HepG2 (cell line): ENCODE results near the gene SNX30. TPM values are rescaled to one million over a fixed set of nuclear protein-coding genes. Genes with fewer than 3 reads are reported as not detected.

ENCODE experiments used
- ATAC-seq: fragments of 200-7000 bp; cut with Tn5 transposase; 3 replicates; pipeline ENCODE4 v1.9.1; 2020; ENCODE audit warnings: mild to moderate bottlenecking, moderate library complexity
- BruUV-seq: library from RNA; stranded (reverse); fragments of 400-500 nt; replicated peaks from 2 replicates; lab custom pipeline; 2021; lab: Mats Ljungman, UMichigan
- CTCF ChIA-PET: fragments of 300-600 bp; formaldehyde crosslinking; extraction: SDS; loops from one replicate; lab custom pipeline; 2021; ENCODE audit warnings: low total read pairs, inconsistent platforms, low intra/inter-chr PET ratio; lab: Yijun Ruan, JAX
- POLR2A ChIA-PET: fragments of 350-600 bp; sonication (Branson Sonifier 250); formaldehyde crosslinking; loops from one replicate; lab custom pipeline; 2020; ENCODE audit warnings: antibody characterized with exemption, inconsistent platforms; lab: Yijun Ruan, JAX
- DNase-seq: peaks from one replicate; pipeline ENCODE4 v3.0.0-alpha.2; 2015; ENCODE audit warnings: low spot score
- FAIRE-seq: peaks from 3 replicates; lab custom pipeline; 2011; peaks lifted over from hg19 to GRCh38; lab: Jason Lieb, UNC
- H2AFZ ChIP-seq: one replicate; pipeline ENCODE4 v1.6.1; 2011; ENCODE audit warnings: low read length, inconsistent platforms
- H3K27ac ChIP-seq: fragments of 300-600 bp; 3 replicates; pipeline ENCODE4 v1.8.0; 2011; ENCODE audit warnings: mixed run types, mild to moderate bottlenecking, mixed read lengths, low read length, inconsistent platforms; ENCODE audit not compliant: insufficient read depth; ENCODE audit errors: extremely low read length
- H3K27me3 ChIP-seq, 2 experiments: fragments of 200-600 bp in 1 of 2; 2 replicates in 1 of 2; 3 replicates in 1 of 2; pipeline versions ENCODE4 v1.6.0 to v1.8.0; 2011; ENCODE audit warnings: low read length in 2 of 2, mild to moderate bottlenecking in 2 of 2, moderate library complexity in 2 of 2, inconsistent platforms in 1 of 2; ENCODE audit not compliant: insufficient read depth in 2 of 2, control insufficient read depth in 1 of 2
- H3K36me3 ChIP-seq, 2 experiments: fragments of 200-600 bp in 1 of 2; replicated peaks in 1 of 2; 2 replicates in 1 of 2; 3 replicates in 1 of 2; pipeline versions ENCODE4 v1.5.1 to v1.8.0; 2011; ENCODE audit warnings: low read length in 2 of 2, inconsistent platforms in 1 of 2; ENCODE audit not compliant: insufficient read depth in 2 of 2, control insufficient read depth in 1 of 2
- H3K4me1 ChIP-seq: 2 replicates; pipeline ENCODE4 v1.5.1; 2012; ENCODE audit warnings: low read length, inconsistent platforms; ENCODE audit not compliant: insufficient read depth
- H3K4me2 ChIP-seq: 2 replicates; pipeline ENCODE4 v1.6.0; 2011; ENCODE audit warnings: low read depth, low read length, inconsistent platforms
- H3K4me3 ChIP-seq, 3 experiments: fragments of 200-600 bp in 1 of 3; sonication (generic), shearing (Covaris generic) in 1 of 3; replicated peaks in 1 of 3; 2 replicates each; pipeline ENCODE4 v1.5.1; 2011 to 2016; ENCODE audit warnings: low read length in 3 of 3, inconsistent platforms in 2 of 3, low read depth in 2 of 3, mild to moderate bottlenecking in 2 of 3, control low read depth in 1 of 3, mixed read lengths in 1 of 3; ENCODE audit not compliant: insufficient read depth in 1 of 3
- H3K79me2 ChIP-seq: one replicate; pipeline ENCODE4 v1.6.1; 2011; ENCODE audit warnings: low read length, inconsistent platforms; ENCODE audit not compliant: insufficient read depth
- H3K9ac ChIP-seq: 2 replicates; pipeline ENCODE4 v1.6.0; 2011; ENCODE audit warnings: mild to moderate bottlenecking, low read depth, low read length, inconsistent platforms; ENCODE audit not compliant: insufficient read depth
- H3K9me3 ChIP-seq: 2 replicates; pipeline ENCODE4 v1.5.1; 2012; ENCODE audit warnings: mild to moderate bottlenecking, low read length
- H4K20me1 ChIP-seq: 2 replicates; pipeline ENCODE4 v1.6.0; 2011; ENCODE audit warnings: inconsistent platforms, mild to moderate bottlenecking, low read length, moderate library complexity; ENCODE audit not compliant: insufficient read depth
- AFF4 ChIP-seq: sonication (generic); formaldehyde crosslinking; IDR thresholded peaks from 2 replicates; pipeline ENCODE4 v1.4.0; 2020; ENCODE audit warnings: missing genetic modification reagents
- ATF5 ChIP-seq: sonication (generic); formaldehyde crosslinking; IDR thresholded peaks from 2 replicates; pipeline ENCODE4 v1.4.0; 2020; ENCODE audit warnings: mild to moderate bottlenecking, low read depth, missing genetic modification reagents
- FOXO1 ChIP-seq: sonication (generic); formaldehyde crosslinking; IDR thresholded peaks from 2 replicates; pipeline ENCODE4 v1.4.0; 2020; ENCODE audit warnings: missing genetic modification reagents
- NCOR1 ChIP-seq: fragments of 200-600 bp; sonication (generic); IDR thresholded peaks from 2 replicates; pipeline ENCODE4 v1.7.0; 2017; ENCODE audit warnings: antibody characterized with exemption, low read length, borderline replicate concordance
- PRDM15 ChIP-seq: sonication (generic); formaldehyde crosslinking; IDR thresholded peaks from 2 replicates; pipeline ENCODE4 v1.4.0; 2020; ENCODE audit warnings: missing genetic modification reagents
- ZNF710 ChIP-seq: sonication (generic); formaldehyde crosslinking; IDR thresholded peaks from 2 replicates; pipeline ENCODE4 v1.5.0; 2020; ENCODE audit warnings: mild to moderate bottlenecking, missing genetic modification reagents, borderline replicate concordance
- WGBS: methylation state at CpG from one replicate; pipeline ENCODE4 v1.1.6; 2017; ENCODE audit warnings: low lambda C conversion rate; 5-methylcytosine and 5-hydroxymethylcytosine counted together
- in situ Hi-C: cut with HindIII; loops from 2 replicates; pipeline ENCODE4 v1.10.0; 2017; ENCODE audit warnings: low pct_unique_long_range_greater_than_20kb; ENCODE audit not compliant: extremely low pct_ligation_motif_present
- intact Hi-C: fragments of 100-400 bp; cut with micrococcal nuclease; formaldehyde crosslinking; loops from one replicate; pipeline ENCODE4 v1.10.0; 2022; ENCODE audit not compliant: unreplicated experiment
- polyA plus RNA-seq, 8 experiments: library from polyadenylated mRNA; depleted of rRNA in 3 of 8; stranded (reverse) in 7 of 8; unstranded in 1 of 8; fragments of >200 nt; fragmentation: Illumina TruSeq in 4 of 8; extraction: Trizol in 4 of 8; gene quantifications; 2 replicates each; pipeline versions ENCODE4 v1.2.1 to v1.2.3, GENCODE V29; 2011 to 2016; ENCODE audit warnings: low read depth in 4 of 8, missing spikeins in 1 of 8, mixed read lengths in 1 of 8; ENCODE audit not compliant: insufficient read depth in 1 of 8
- total RNA-seq, 5 experiments: library from RNA; depleted of rRNA; stranded (reverse); fragments of >200 nt; fragmentation: Illumina TruSeq; extraction: Trizol; gene quantifications; 2 replicates each; pipeline ENCODE4 v1.2.3, GENCODE V29; 2016; ENCODE audit warnings: low read depth in 1 of 5

Gene SNX30
- total and polyA plus RNA-seq, 2 of the 13 experiments (the other 11 are each of a cell fraction or from before 2014, with no cell fraction given) = 4.4 to 12.4 TPM

- Histone ChIP-seq H3K9ac (no peak overlapping the region), H3K27ac (no peak overlapping the region), H3K4me3 (no peak overlapping the region), H3K79me2 (no peaks in the 10 kb centered on the region), H3K9me3 (no peaks in the 10 kb centered on the region), H3K4me2 (no peak overlapping the region), H4K20me1 (no peaks in the 10 kb centered on the region), H3K4me1 (peaks cover 8% of the 10 kb centered on the region), H2AFZ (no peak overlapping the region), H3K36me3 (peaks cover 0 to 1% of the 10 kb centered on the region in 2 experiments; a peak in 2 of 5 replicates), H3K27me3 (no peaks in the 10 kb centered on the region)
- no peak for TF ChIP-seq ATF5 (CRISPR knock-in tag)
- TF ChIP-seq FOXO1 = no peak
- no peak for TF ChIP-seq ZNF710 (CRISPR knock-in tag)
- no peak for TF ChIP-seq PRDM15 (CRISPR knock-in tag)
- TF ChIP-seq NCOR1 = no peak
- no peak for TF ChIP-seq AFF4 (CRISPR knock-in tag)
- in situ Hi-C loops = no loop called here
- intact Hi-C loops = no loop called here
- POLR2A ChIA-PET = no interaction called here
- 97% methylated on average over 3 of the region's 3 CpGs for WGBS
- BruUV-seq = no TSS peak
- CTCF ChIA-PET = no interaction called here
- DNase-seq = peak; percentile 14
- no peak for FAIRE-seq
- no peak for ATAC-seq
These were observed 110.6 kb downstream of the SNX30 start for GRCh38 chr9:112861155-112861554.
